GM12864 (cell line): ENCODE measurements around the gene KCNJ4.
"Not testable (repeated sequence)": the region's sequence is repeated elsewhere in the genome, so short reads cannot be mapped to it uniquely, and the experiment has no call there.

Experiments used
- DNase-seq: peaks from one replicate; pipeline ENCODE4 v3.0.0-alpha.2; 2011; ENCODE audit warnings: low read depth
- H3K4me3 ChIP-seq: 2 replicates; pipeline ENCODE4 v1.5.1; 2011; ENCODE audit warnings: mild to moderate bottlenecking, low read depth, low read length, control low read depth
- TF ChIP-seq, protein P1 (sequence below): IDR thresholded peaks from 2 replicates; pipeline ENCODE4 v1.5.1; 2011; ENCODE audit warnings: low read depth, mild to moderate bottlenecking, moderate library complexity, low read length, control low read depth, inconsistent platforms; ENCODE audit errors: missing control alignments

KCNJ4 gene

DNA sequence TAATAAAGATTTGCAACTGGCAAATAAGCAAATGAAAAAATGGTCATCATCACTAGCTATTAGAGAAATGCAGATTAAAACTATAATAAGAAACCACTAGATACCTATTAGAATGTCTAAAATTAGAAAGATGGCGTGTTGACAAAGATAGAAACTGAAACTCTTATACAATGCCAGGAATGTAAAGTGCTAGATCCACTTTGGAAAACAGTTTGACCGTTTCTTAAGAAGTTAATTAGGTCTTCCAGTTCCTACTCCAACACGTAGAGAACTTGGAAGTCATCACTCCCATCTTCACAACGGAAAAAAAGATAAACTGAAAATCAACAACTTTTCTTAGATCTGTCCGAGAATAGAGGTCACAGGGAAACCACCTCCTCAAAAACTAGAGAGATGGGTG, 68.1 kb downstream of the KCNJ4 start:
- peak overlapping the region; percentile 10; the same call in 1 of the 2 replicates for H3K4me3 ChIP-seq
- not testable (repeated sequence) for DNase-seq

DNA sequence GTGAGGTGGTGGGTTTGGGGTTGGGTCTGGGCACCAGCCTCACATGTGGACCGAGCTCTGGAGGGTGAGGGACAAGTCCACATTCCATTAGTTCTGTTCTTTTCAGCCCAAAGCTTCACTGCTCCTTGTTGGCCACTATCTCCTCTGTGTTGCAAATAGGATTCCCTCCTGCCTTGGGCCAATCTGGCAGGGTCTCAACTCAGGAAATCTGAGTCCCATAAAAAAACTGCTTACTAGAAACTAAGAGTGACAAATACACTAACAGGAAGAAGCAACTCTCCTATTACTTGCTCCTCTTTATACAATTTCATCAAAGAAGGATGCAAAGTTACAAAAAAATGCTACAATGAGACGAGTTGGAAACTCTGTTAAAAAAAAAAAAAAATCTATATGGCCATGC, 71.6 kb downstream of the KCNJ4 start:
- TF ChIP-seq, protein P1, sequence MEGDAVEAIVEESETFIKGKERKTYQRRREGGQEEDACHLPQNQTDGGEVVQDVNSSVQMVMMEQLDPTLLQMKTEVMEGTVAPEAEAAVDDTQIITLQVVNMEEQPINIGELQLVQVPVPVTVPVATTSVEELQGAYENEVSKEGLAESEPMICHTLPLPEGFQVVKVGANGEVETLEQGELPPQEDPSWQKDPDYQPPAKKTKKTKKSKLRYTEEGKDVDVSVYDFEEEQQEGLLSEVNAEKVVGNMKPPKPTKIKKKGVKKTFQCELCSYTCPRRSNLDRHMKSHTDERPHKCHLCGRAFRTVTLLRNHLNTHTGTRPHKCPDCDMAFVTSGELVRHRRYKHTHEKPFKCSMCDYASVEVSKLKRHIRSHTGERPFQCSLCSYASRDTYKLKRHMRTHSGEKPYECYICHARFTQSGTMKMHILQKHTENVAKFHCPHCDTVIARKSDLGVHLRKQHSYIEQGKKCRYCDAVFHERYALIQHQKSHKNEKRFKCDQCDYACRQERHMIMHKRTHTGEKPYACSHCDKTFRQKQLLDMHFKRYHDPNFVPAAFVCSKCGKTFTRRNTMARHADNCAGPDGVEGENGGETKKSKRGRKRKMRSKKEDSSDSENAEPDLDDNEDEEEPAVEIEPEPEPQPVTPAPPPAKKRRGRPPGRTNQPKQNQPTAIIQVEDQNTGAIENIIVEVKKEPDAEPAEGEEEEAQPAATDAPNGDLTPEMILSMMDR, result no peak
- H3K4me3 ChIP-seq, result no peak overlapping the region
- no peak for DNase-seq

DNA sequence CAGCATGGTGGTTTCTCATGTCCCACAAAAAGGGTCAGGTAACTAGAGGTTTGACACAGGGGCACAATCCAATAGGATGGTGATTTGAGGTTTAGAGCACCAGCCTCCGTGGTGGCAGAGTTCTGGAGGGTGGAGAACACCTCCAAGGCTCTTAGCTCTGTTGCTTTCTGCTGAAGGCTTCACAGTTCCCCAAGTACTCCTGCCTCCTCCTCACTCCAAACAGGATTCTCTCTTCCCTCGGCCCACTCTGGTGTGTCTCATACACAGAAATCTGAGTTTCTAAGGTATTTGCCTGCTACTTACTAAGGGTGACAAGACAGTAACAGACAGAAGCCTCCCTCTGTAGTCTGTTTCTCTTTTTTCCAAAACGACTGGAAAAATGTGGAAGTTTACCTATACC, 73.6 kb downstream of the KCNJ4 start:
- H3K4me3 ChIP-seq, DNase-seq: not testable (repeated sequence)
